ENCODE data around the gene CAMK2A. TPM values are rescaled to one million over a fixed set of nuclear protein-coding genes. Genes with fewer than 3 reads are reported as not detected.

The CAMK2A gene
- total RNA-seq, 1 experiment from 2014 or later: 0.33 TPM

DNA sequence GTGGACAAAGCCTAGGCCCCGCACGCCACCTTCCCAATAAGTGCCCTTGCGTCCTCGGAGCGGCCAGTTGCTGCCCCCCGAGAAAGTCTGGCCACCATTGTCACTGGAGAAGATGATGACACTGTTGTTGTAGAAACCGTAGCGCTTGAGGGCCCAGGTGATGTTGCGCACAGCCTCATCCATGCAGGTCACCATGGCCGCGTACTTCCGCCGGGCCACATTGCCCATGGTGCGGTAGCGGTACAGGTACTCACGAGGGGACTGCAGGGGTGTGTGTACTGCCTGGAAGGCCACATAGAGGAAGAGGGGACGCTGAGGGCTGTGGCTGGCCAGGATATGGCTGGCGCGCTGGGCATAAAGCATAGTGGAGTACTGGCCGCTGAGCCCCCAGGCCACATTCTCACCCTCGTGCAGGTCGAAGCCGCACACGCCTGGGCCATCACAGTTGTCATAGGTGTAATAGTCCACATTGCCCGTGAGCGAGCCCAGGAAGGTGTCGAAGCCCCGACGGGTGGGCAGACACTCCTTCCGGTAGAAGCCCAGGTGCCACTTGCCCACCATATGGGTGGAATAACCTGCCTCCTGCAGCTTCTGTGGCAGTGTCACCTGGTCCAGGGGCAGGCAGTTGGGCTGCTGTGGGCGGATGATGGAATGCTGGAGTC lies 8.5 kb upstream of the CAMK2A start:
- H3K4me3 Mint-ChIP-seq: no peak overlapping the region
- no peak overlapping the region for H2AK5ac ChIP-seq (ENCODE audit: insufficient read length, low read length)

More for the DNA sequence above, 8.5 kb upstream of the CAMK2A start:
- TF ChIP-seq, protein P1, sequence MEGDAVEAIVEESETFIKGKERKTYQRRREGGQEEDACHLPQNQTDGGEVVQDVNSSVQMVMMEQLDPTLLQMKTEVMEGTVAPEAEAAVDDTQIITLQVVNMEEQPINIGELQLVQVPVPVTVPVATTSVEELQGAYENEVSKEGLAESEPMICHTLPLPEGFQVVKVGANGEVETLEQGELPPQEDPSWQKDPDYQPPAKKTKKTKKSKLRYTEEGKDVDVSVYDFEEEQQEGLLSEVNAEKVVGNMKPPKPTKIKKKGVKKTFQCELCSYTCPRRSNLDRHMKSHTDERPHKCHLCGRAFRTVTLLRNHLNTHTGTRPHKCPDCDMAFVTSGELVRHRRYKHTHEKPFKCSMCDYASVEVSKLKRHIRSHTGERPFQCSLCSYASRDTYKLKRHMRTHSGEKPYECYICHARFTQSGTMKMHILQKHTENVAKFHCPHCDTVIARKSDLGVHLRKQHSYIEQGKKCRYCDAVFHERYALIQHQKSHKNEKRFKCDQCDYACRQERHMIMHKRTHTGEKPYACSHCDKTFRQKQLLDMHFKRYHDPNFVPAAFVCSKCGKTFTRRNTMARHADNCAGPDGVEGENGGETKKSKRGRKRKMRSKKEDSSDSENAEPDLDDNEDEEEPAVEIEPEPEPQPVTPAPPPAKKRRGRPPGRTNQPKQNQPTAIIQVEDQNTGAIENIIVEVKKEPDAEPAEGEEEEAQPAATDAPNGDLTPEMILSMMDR (conservative IDR thresholded peaks at IDR 0.05): no peak
- no peak overlapping the region for H4K8ac ChIP-seq (replicated peaks; ENCODE audit: insufficient read length, low read depth, low read length)
- Mint-ChIP-seq H3K27me3 (ENCODE audit: low read depth) (peaks cover 22% of the 10 kb centered on the region), H3K27ac (peak overlapping the region in 1 of 3 experiments; percentile 36; a peak in 1 of 7 replicates), H3K9me3 (no peaks in the 10 kb centered on the region), H3K36me3 (ENCODE audit: insufficient read depth in 1 of 3, low read depth in 3 of 3) (no peaks in the 10 kb centered on the region), H3K4me1 (peaks cover 26 to 35% of the 10 kb centered on the region in 2 experiments)
- H3K9me3 ChIP-seq (ENCODE audit: control insufficient read depth, low read depth, low read length): no peaks in the 10 kb centered on the region
- H3K56ac ChIP-seq (ENCODE audit: insufficient read length, low read depth, low read length): no peak overlapping the region
- no peak overlapping the region for H3K4ac ChIP-seq (ENCODE audit: low read depth, low read length)
- H3K18ac ChIP-seq (ENCODE audit: insufficient read length, low read depth, low read length): no peak overlapping the region
- no peaks in the 10 kb centered on the region for H3K79me1 ChIP-seq (ENCODE audit: insufficient read depth, low read depth, low read length, poor library complexity, severe bottlenecking)
- H3K23ac ChIP-seq (ENCODE audit: insufficient read length, low read depth, low read length): no peak overlapping the region
- H2BK5ac ChIP-seq (ENCODE audit: insufficient read length, low read length): no peak overlapping the region
- H3K9ac ChIP-seq (ENCODE audit: extremely low read depth, insufficient read length, low read length): no peak overlapping the region
- H3K79me2 ChIP-seq (ENCODE audit: insufficient read depth, low read length): no peaks in the 10 kb centered on the region
- WGBS (ENCODE audit: extremely low coverage, insufficient read length, low lambda C conversion rate): no CpG with 5 or more reads among the region's 31 CpGs
- no peaks in the 10 kb centered on the region; the same call in 1 of the 2 replicates for H3K4me1 ChIP-seq (ENCODE audit: insufficient read depth, low read length)
- H3K27me3 ChIP-seq (ENCODE audit: insufficient read depth, low read length): no peaks in the 10 kb centered on the region; the same call in 1 of the 2 replicates
- H2BK12ac ChIP-seq (ENCODE audit: insufficient read length, low read depth, low read length): no peak overlapping the region
- H2BK20ac ChIP-seq (ENCODE audit: low read depth, low read length, poor library complexity, severe bottlenecking): no peak overlapping the region
- no peak for DNase-seq
- no peaks in the 10 kb centered on the region for H4K20me1 ChIP-seq (ENCODE audit: control insufficient read depth, insufficient read depth, insufficient read length)
- H2BK15ac ChIP-seq (ENCODE audit: low read depth, low read length): no peak overlapping the region
- H3K27ac ChIP-seq (ENCODE audit: insufficient read length, low read depth, low read length): no peak overlapping the region
- no peak overlapping the region for H4K91ac ChIP-seq (ENCODE audit: insufficient read length, low read depth, low read length)
- no peak overlapping the region for H3K4me2 ChIP-seq (ENCODE audit: insufficient read depth, insufficient read length, low read length)
- H2AFZ ChIP-seq (ENCODE audit: low read length): no peak overlapping the region
- no peak overlapping the region for H3K14ac ChIP-seq (ENCODE audit: insufficient read depth, low read length)
- H3T11ph ChIP-seq (ENCODE audit: low read length): no peak overlapping the region
- H2BK120ac ChIP-seq (ENCODE audit: low read depth, low read length, poor library complexity, severe bottlenecking): no peak overlapping the region
- H3K23me2 ChIP-seq (ENCODE audit: insufficient read length, low read depth, low read length, poor library complexity, severe bottlenecking): peaks cover 11% of the 10 kb centered on the region
- H4K5ac ChIP-seq (ENCODE audit: insufficient read length, low read depth, low read length): no peak overlapping the region

Measured in H9 (cell line).